A549 treated with DMSO at 1 μM for 4 hours (cell line): ENCODE results near the gene CYP4A22. TPM values are rescaled to one million over a fixed set of nuclear protein-coding genes. Genes with fewer than 3 reads are reported as not detected.

Experiments
- total RNA-seq: library from RNA; stranded (reverse); fragments of 200-300 nt; extraction: Qiagen RNA extraction; gene quantifications from 5 replicates; pipeline ENCODE4 v1.2.3, GENCODE V29; 2022; ENCODE audit warnings: low read depth

Gene CYP4A22, protein sequence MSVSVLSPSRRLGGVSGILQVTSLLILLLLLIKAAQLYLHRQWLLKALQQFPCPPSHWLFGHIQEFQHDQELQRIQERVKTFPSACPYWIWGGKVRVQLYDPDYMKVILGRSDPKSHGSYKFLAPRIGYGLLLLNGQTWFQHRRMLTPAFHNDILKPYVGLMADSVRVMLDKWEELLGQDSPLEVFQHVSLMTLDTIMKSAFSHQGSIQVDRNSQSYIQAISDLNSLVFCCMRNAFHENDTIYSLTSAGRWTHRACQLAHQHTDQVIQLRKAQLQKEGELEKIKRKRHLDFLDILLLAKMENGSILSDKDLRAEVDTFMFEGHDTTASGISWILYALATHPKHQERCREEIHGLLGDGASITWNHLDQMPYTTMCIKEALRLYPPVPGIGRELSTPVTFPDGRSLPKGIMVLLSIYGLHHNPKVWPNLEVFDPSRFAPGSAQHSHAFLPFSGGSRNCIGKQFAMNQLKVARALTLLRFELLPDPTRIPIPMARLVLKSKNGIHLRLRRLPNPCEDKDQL
- total RNA-seq, result not detected in 5 replicates

GRCh38 chr1:47137198-47137597 lies at the start of gene CYP4A22:
Gene CYP4A22, plus strand, starts transcription at chr1:47137441. Its CDS starts 45 bp downstream, at chr1:47137486.

DNA sequence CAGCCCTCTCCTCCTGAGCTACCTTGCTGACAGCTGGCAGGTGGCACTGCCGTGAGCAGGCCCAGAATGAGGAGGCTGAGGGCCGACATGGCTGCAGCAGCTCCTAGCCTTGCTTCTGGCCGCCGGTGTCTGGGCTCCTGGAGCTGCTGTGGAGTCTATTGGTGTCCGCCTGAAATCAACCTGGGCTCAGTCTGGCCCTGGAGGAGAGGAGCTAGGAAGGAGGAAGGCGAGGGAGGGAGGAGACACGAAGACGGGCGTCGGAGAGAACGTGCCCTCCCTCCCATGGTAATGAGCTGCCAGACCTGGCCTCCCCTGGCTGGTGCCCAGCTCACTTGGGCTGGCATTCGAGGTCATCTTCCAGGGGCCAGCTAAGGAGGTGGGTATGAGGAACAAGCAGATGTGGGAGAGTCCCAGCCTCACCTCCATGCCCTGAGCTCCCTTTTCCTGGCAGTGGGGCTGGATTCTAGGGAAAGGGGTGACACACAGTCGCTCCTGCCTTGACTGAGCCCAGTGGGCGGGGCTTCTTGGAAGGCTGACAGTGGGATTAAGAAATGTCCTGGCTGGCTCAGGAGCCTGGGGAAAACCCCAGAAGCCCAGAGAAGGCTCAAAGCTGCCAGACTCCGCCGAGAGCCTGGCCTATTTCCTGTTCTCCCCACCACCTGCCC lies 52.7 kb downstream of the CYP4A22 start, which contains the start of gene PDZK1IP1:
TSS of gene PDZK1IP1 (minus strand) at position 193 of the 665 bp plus-strand sequence. CDS start at position 89, 104 bp downstream.

Other genes starting within 250 kb of the CYP4A22 start
- not detected in 5 replicates for gene CYP4A11, start 196.0 kb upstream of the CYP4A22 start, total RNA-seq
- gene CYP4X1, start 113.8 kb upstream of the CYP4A22 start, total RNA-seq, result 0.03 to 0.05 TPM in 2 of 5 replicates, not detected in the others
- gene CYP4Z1, start 70.2 kb upstream of the CYP4A22 start, total RNA-seq, result not detected in 5 replicates
- gene PDZK1IP1, start 52.6 kb downstream of the CYP4A22 start, total RNA-seq, result 6.1 to 9.3 TPM (median 7.9 TPM) in 5 replicates
- not detected in 5 replicates for gene TAL1, start 94.8 kb downstream of the CYP4A22 start, total RNA-seq
- 10.7 to 12.2 TPM (median 11.7 TPM) in 5 replicates for gene STIL, start 176.7 kb downstream of the CYP4A22 start, total RNA-seq
- gene CMPK1, start 196.3 kb downstream of the CYP4A22 start, total RNA-seq, result 61.9 to 78.7 TPM (median 69.0 TPM) in 5 replicates